Stimulated activated CD4-positive, alpha-beta T cell treated with anti-CD3 and anti-CD28 coated beads, Interleukin-1b, Interleukin-23, amount 100 ng/mL, for 48 hours (primary cell): ENCODE results near the gene PARD6G.
A peak's percentile ranks its signal among the peaks of the same experiment; 100 is the strongest.

Experiments used
- DNase-seq: peaks from one replicate; pipeline ENCODE4 v3.0.0-alpha.2; 2020

PARD6G gene

GRCh38 chr18:80143881-80144280, 103.4 kb downstream of the PARD6G start:
- no peak for DNase-seq

- no peak for DNase-seq
Observed at GRCh38 chr18:80140455-80140985, 106.8 kb downstream of the PARD6G start.

GRCh38 chr18:80137976-80138375, 109.3 kb downstream of the PARD6G start:
- DNase-seq = no peak

GRCh38 chr18:80137137-80137536, 110.2 kb downstream of the PARD6G start:
- DNase-seq = no peak

- no peak for DNase-seq
Observed at GRCh38 chr18:80136679-80137078, 110.6 kb downstream of the PARD6G start.

- no peak for DNase-seq
Observed at GRCh38 chr18:80135136-80135535, 112.2 kb downstream of the PARD6G start.

- DNase-seq = no peak
Observed at GRCh38 chr18:80133124-80133523, 114.2 kb downstream of the PARD6G start.

- no peak for DNase-seq
Observed at GRCh38 chr18:80132180-80132812, 115.0 kb downstream of the PARD6G start.

GRCh38 chr18:80130555-80130954, 116.8 kb downstream of the PARD6G start:
- no peak for DNase-seq

- DNase-seq = no peak
Observed at GRCh38 chr18:80129672-80130367, 117.5 kb downstream of the PARD6G start.

GRCh38 chr18:80127635-80128034, 119.7 kb downstream of the PARD6G start:
- no peak for DNase-seq

GRCh38 chr18:80126797-80127196, 120.5 kb downstream of the PARD6G start:
- no peak for DNase-seq

- DNase-seq = no peak
Observed at GRCh38 chr18:80124131-80124530, 123.2 kb downstream of the PARD6G start.

GRCh38 chr18:80120932-80121331, 126.4 kb downstream of the PARD6G start:
- no peak for DNase-seq

GRCh38 chr18:80119111-80119510, 128.2 kb downstream of the PARD6G start:
- DNase-seq = no peak

GRCh38 chr18:80115035-80115434, 132.3 kb downstream of the PARD6G start:
- no peak for DNase-seq

GRCh38 chr18:80112624-80113248, 134.6 kb downstream of the PARD6G start:
- no peak for DNase-seq

GRCh38 chr18:80109676-80110078, 137.6 kb downstream of the PARD6G start:
- peak; percentile 21 for DNase-seq

GRCh38 chr18:80108739-80109675, 138.3 kb downstream of the PARD6G start, which contains the start of gene ADNP2:
TSS of gene ADNP2 (plus strand) at chr18:80109262. CDS start at chr18:80117543, 8,281 bp downstream.
- DNase-seq = peak; percentile 93

- DNase-seq = no peak
Observed at GRCh38 chr18:80108121-80108536, 139.2 kb downstream of the PARD6G start.

GRCh38 chr18:80107426-80107825, 139.9 kb downstream of the PARD6G start:
- no peak for DNase-seq
